ACC112 (cell line): Measurements from ENCODE around the gene HAS3.

Source experiments
- H2AFZ ChIP-seq: fragments of 200-600 bp; sonication (generic); one replicate; pipeline ENCODE4 v1.6.0; 2017; ENCODE audit warnings: antibody characterized with exemption, low read length; ENCODE audit not compliant: unreplicated experiment
- H3K27ac ChIP-seq: fragments of 200-600 bp; sonication (generic); 2 replicates; pipeline ENCODE4 v1.5.1; 2014; ENCODE audit warnings: low read depth, mild to moderate bottlenecking, antibody characterized with exemption, low read length, moderate library complexity
- H3K27me3 ChIP-seq: fragments of 200-600 bp; sonication (generic); 2 replicates; pipeline ENCODE4 v1.6.1; 2014; ENCODE audit warnings: mild to moderate bottlenecking, antibody characterized with exemption, low read length, moderate library complexity, mixed read lengths; ENCODE audit not compliant: insufficient read depth
- H3K36me3 ChIP-seq: fragments of 200-600 bp; sonication (generic); 2 replicates; pipeline ENCODE4 v1.6.1; 2016; ENCODE audit warnings: mild to moderate bottlenecking, antibody characterized with exemption, low read length, moderate library complexity, mixed read lengths; ENCODE audit not compliant: insufficient read depth
- H3K4me1 ChIP-seq: fragments of 200-600 bp; sonication (generic); one replicate; pipeline ENCODE4 v1.6.1; 2016; ENCODE audit warnings: low read length, mixed read lengths; ENCODE audit not compliant: insufficient read depth, unreplicated experiment, control insufficient read depth
- H3K4me3 ChIP-seq: fragments of 200-600 bp; sonication (generic); 2 replicates; pipeline ENCODE4 v1.5.1; 2014; ENCODE audit warnings: mild to moderate bottlenecking, low read depth, low read length
- H3K79me2 ChIP-seq: fragments of 200-600 bp; sonication (generic); one replicate; pipeline ENCODE4 v1.6.0; 2016; ENCODE audit warnings: low read length; ENCODE audit not compliant: control insufficient read depth, unreplicated experiment, insufficient read depth

The HAS3 gene

DNA sequence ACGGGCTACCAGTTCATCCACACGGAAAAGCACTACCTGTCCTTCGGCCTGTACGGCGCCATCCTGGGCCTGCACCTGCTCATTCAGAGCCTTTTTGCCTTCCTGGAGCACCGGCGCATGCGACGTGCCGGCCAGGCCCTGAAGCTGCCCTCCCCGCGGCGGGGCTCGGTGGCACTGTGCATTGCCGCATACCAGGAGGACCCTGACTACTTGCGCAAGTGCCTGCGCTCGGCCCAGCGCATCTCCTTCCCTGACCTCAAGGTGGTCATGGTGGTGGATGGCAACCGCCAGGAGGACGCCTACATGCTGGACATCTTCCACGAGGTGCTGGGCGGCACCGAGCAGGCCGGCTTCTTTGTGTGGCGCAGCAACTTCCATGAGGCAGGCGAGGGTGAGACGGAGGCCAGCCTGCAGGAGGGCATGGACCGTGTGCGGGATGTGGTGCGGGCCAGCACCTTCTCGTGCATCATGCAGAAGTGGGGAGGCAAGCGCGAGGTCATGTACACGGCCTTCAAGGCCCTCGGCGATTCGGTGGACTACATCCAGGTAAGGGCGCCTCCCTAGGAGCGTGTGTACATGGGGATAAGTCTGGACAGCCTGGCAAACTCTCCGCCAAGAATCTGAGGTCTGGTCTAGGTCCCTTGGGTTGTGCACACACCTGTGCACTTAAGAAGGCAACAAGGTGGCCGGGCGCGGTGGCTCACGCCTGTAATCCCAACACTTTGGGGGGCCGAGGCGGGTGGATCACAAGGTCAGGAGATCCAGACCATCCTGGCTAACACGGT lies 4.2 kb downstream of the HAS3 start:
- Histone ChIP-seq H3K27me3 (0 out of 2 replicates have a peak, but pooled peaks cover 3% of the 10 kb centered on the region), H3K4me1 (peaks cover 9% of the 10 kb centered on the region), H3K27ac (no peak overlapping the region), H2AFZ (no peak overlapping the region), H3K36me3 (no peaks in the 10 kb centered on the region), H3K4me3 (no peak overlapping the region), H3K79me2 (no peaks in the 10 kb centered on the region)

- Histone ChIP-seq H3K4me1 (peaks cover 9% of the 10 kb centered on the region), H3K4me3 (no peak overlapping the region), H3K79me2 (no peaks in the 10 kb centered on the region), H3K36me3 (no peaks in the 10 kb centered on the region), H3K27me3 (0 out of 2 replicates have a peak, but pooled peaks cover 3% of the 10 kb centered on the region), H3K27ac (no peak overlapping the region), H2AFZ (no peak overlapping the region)
Observed at GRCh38 chr16:69110406-69110805, 5.0 kb downstream of the HAS3 start.

DNA sequence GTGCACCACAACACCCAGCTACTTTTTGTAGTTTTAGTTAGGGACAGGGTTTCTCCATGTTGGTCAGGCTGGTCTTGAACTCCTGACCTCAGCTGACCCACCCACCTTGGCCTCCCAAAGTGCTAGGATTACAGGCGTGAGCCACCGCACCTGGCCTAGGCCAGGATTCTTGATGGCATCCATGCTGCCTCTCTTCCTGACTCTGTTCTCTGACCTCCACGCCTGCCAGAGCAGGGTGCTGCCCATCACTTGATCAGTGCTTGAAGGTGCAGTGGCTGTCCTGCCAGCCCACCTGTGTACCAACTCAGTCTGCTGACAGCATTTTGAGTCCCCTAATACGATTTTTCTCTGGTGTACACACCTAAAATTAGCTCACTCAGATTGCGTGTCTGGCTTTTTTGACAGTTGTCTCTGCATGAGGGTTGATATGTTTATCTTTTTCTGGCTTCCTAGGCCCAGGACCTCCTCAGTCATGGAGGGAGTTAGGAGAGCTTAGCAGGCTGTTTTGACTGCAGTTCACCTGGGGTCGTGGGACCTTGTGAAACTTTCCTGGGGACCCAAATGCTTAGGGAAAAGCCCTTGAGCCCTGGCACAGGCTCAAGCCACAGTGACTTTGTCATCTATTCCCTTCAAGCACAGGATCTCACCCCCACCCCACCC lies 5.9 kb downstream of the HAS3 start:
- Histone ChIP-seq H3K36me3 (peaks cover 6% of the 10 kb centered on the region; the same call in 1 of the 2 replicates), H3K4me1 (peaks cover 9% of the 10 kb centered on the region), H3K27me3 (0 out of 2 replicates have a peak, but pooled peaks cover 3% of the 10 kb centered on the region), H2AFZ (no peak overlapping the region), H3K27ac (no peak overlapping the region), H3K79me2 (no peaks in the 10 kb centered on the region), H3K4me3 (no peak overlapping the region)

GRCh38 chr16:69111876-69112230 lies 6.4 kb downstream of the HAS3 start:
- Histone ChIP-seq H3K36me3 (peaks cover 11% of the 10 kb centered on the region), H3K79me2 (no peaks in the 10 kb centered on the region), H2AFZ (no peak overlapping the region), H3K27me3 (0 out of 2 replicates have a peak, but pooled peaks cover 3% of the 10 kb centered on the region), H3K4me3 (no peak overlapping the region), H3K27ac (no peak overlapping the region), H3K4me1 (peaks cover 9% of the 10 kb centered on the region)

- H3K27ac ChIP-seq = no peak overlapping the region
- no peak overlapping the region for H3K4me3 ChIP-seq
- H3K27me3 ChIP-seq = 0 out of 2 replicates have a peak, but pooled peaks cover 3% of the 10 kb centered on the region
- H3K4me1 ChIP-seq = peaks cover 3% of the 10 kb centered on the region
- no peak overlapping the region for H2AFZ ChIP-seq
- H3K79me2 ChIP-seq = no peaks in the 10 kb centered on the region
- H3K36me3 ChIP-seq = peaks cover 16% of the 10 kb centered on the region
Observed at GRCh38 chr16:69112285-69113129, 7.1 kb downstream of the HAS3 start.

DNA sequence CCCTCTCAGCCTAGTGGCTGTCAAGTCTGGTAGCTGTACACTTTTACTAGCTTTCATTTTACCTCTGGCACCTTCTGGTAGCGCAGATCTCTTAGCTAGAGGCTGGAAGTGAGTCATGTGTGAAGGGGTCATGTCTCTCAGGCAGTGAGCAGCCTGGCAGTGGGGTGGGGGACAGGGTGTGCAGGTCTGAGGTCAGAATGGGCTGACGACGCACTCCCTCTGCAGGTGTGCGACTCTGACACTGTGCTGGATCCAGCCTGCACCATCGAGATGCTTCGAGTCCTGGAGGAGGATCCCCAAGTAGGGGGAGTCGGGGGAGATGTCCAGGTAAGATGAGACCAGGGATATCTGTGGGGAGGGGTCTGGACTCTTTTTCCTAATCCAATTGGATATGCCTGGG lies 7.8 kb downstream of the HAS3 start:
- Histone ChIP-seq H3K4me3 (no peak overlapping the region), H3K27ac (no peak overlapping the region)

GRCh38 chr16:69114346-69114975 lies 9.0 kb downstream of the HAS3 start:
- H3K27me3 ChIP-seq = no peaks in the 10 kb centered on the region
- no peaks in the 10 kb centered on the region for H3K4me1 ChIP-seq
- no peak overlapping the region for H2AFZ ChIP-seq
- no peak overlapping the region for H3K4me3 ChIP-seq
- H3K79me2 ChIP-seq = no peaks in the 10 kb centered on the region
- no peak overlapping the region for H3K27ac ChIP-seq
- H3K36me3 ChIP-seq = peaks cover 28% of the 10 kb centered on the region

More for the DNA sequence above, 7.8 kb downstream of the HAS3 start:
- no peaks in the 10 kb centered on the region for H3K27me3 ChIP-seq
- peaks cover 23% of the 10 kb centered on the region for H3K36me3 ChIP-seq
- H3K4me1 ChIP-seq = no peaks in the 10 kb centered on the region
- H3K79me2 ChIP-seq = no peaks in the 10 kb centered on the region
- no peak overlapping the region for H2AFZ ChIP-seq

GRCh38 chr16:69114976-69115355 lies 9.5 kb downstream of the HAS3 start:
- Histone ChIP-seq H3K4me3 (no peak overlapping the region), H3K36me3 (peaks cover 32% of the 10 kb centered on the region), H3K27me3 (no peaks in the 10 kb centered on the region), H2AFZ (no peak overlapping the region), H3K27ac (no peak overlapping the region), H3K4me1 (no peaks in the 10 kb centered on the region), H3K79me2 (no peaks in the 10 kb centered on the region)

GRCh38 chr16:69115361-69115760 lies 9.9 kb downstream of the HAS3 start:
- peaks cover 32% of the 10 kb centered on the region for H3K36me3 ChIP-seq
- no peaks in the 10 kb centered on the region for H3K27me3 ChIP-seq
- no peak overlapping the region for H3K27ac ChIP-seq
- H3K4me3 ChIP-seq = no peak overlapping the region
- H3K79me2 ChIP-seq = no peaks in the 10 kb centered on the region
- H2AFZ ChIP-seq = no peak overlapping the region
- no peaks in the 10 kb centered on the region for H3K4me1 ChIP-seq

DNA sequence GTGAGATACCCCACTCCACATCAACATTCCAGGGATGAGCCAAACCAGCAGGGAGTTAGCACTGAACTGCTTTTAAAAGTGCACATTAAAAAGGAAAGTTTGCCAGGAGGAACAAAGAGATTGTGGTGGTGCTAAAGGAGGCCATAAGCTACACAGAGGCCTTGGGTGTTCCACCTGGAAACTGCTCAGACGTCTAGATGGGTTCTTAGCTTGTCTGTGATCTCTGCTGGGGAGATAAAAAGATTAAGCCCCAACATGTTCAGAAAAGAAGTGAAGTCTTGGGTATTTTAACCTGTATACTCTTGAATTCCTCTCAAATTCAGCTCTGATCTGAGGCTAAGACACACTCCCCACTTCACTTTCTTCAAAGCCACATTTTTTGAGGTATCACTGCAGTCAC lies 10.4 kb downstream of the HAS3 start:
- Histone ChIP-seq H3K4me1 (no peaks in the 10 kb centered on the region), H3K27me3 (no peaks in the 10 kb centered on the region), H3K27ac (no peak overlapping the region), H3K79me2 (peaks cover 2% of the 10 kb centered on the region), H3K36me3 (peaks cover 32% of the 10 kb centered on the region), H3K4me3 (no peak overlapping the region), H2AFZ (no peak overlapping the region)
